Nephron (organoid): ENCODE data around the gene UBL3.

Source experiments
- H3K27ac Mint-ChIP-seq, 3 experiments: 2 replicates each; pipeline ENCODE4 v1.8.0; 2020; ENCODE audit warnings: mixed read lengths in 3 of 3, mild to moderate bottlenecking in 2 of 3, moderate library complexity in 1 of 3
- H3K27me3 Mint-ChIP-seq: 2 replicates; pipeline ENCODE4 v1.8.0; 2021; ENCODE audit warnings: low read depth, mild to moderate bottlenecking, moderate library complexity, mixed read lengths
- H3K36me3 Mint-ChIP-seq: 2 replicates; pipeline ENCODE4 v1.8.0; 2020; ENCODE audit warnings: low read depth, mixed read lengths
- H3K4me1 Mint-ChIP-seq: 2 replicates; pipeline ENCODE4 v1.8.0; 2020; ENCODE audit warnings: mixed read lengths
- H3K4me3 Mint-ChIP-seq, 3 experiments: 2 replicates each; pipeline ENCODE4 v1.8.0; 2020; ENCODE audit warnings: mild to moderate bottlenecking in 3 of 3, mixed read lengths in 3 of 3, moderate library complexity in 2 of 3
- H3K9me3 Mint-ChIP-seq: 2 replicates; pipeline ENCODE4 v1.8.0; 2020; ENCODE audit warnings: mixed read lengths
- CTCF ChIP-seq, 3 experiments: fragments of 200-600 bp; sonication (generic); IDR thresholded peaks; one replicate each; pipeline ENCODE4 v1.5.0; 2021; ENCODE audit warnings: antibody characterized with exemption in 3 of 3; ENCODE audit not compliant: unreplicated experiment in 3 of 3

Gene UBL3

GRCh38 chr13:29761160-29761559 lies 89.3 kb downstream of the UBL3 start:
- H3K4me1 Mint-ChIP-seq = peaks cover 9% of the 10 kb centered on the region
- no peak overlapping the region for H3K27ac Mint-ChIP-seq
- peaks cover 12% of the 10 kb centered on the region for H3K36me3 Mint-ChIP-seq

GRCh38 chr13:29760544-29760943 lies 89.9 kb downstream of the UBL3 start:
- H3K27me3 Mint-ChIP-seq = peaks cover 9% of the 10 kb centered on the region
- no peak for TF ChIP-seq CTCF (IDR thresholded peaks at IDR 0.05; ENCODE audit: unreplicated experiment in 3 of 3)
- no peak overlapping the region for H3K27ac Mint-ChIP-seq
- H3K4me3 Mint-ChIP-seq = no peak overlapping the region
- H3K9me3 Mint-ChIP-seq = peaks cover 9% of the 10 kb centered on the region
- peaks cover 12% of the 10 kb centered on the region for H3K36me3 Mint-ChIP-seq
- peaks cover 9% of the 10 kb centered on the region for H3K4me1 Mint-ChIP-seq

More at GRCh38 chr13:29761160-29761559, 89.3 kb downstream of the UBL3 start:
- H3K9me3 Mint-ChIP-seq = peaks cover 9% of the 10 kb centered on the region
- TF ChIP-seq CTCF (IDR thresholded peaks at IDR 0.05; ENCODE audit: unreplicated experiment in 3 of 3) = no peak
- H3K4me3 Mint-ChIP-seq = no peak overlapping the region
- H3K27me3 Mint-ChIP-seq = peaks cover 9% of the 10 kb centered on the region

- no peak for TF ChIP-seq CTCF (IDR thresholded peaks at IDR 0.05; ENCODE audit: unreplicated experiment in 3 of 3)
- no peaks in the 10 kb centered on the region for H3K4me1 Mint-ChIP-seq
Measured at GRCh38 chr13:29758531-29759114, 91.8 kb downstream of the UBL3 start.

GRCh38 chr13:29756506-29756905 lies 93.9 kb downstream of the UBL3 start:
- no peak overlapping the region for H3K4me3 Mint-ChIP-seq
- TF ChIP-seq CTCF (IDR thresholded peaks at IDR 0.05; ENCODE audit: unreplicated experiment in 3 of 3) = no peak
- H3K4me1 Mint-ChIP-seq = no peaks in the 10 kb centered on the region
- H3K27me3 Mint-ChIP-seq = peaks cover 9% of the 10 kb centered on the region
- H3K27ac Mint-ChIP-seq = no peak overlapping the region
- peaks cover 9% of the 10 kb centered on the region for H3K9me3 Mint-ChIP-seq
- H3K36me3 Mint-ChIP-seq = peaks cover 8% of the 10 kb centered on the region

More at GRCh38 chr13:29758531-29759114, 91.8 kb downstream of the UBL3 start:
- H3K27ac Mint-ChIP-seq = no peak overlapping the region
- peaks cover 9% of the 10 kb centered on the region for H3K27me3 Mint-ChIP-seq
- H3K4me3 Mint-ChIP-seq = no peak overlapping the region
- H3K36me3 Mint-ChIP-seq = peaks cover 8% of the 10 kb centered on the region
- H3K9me3 Mint-ChIP-seq = peaks cover 9% of the 10 kb centered on the region

- Mint-ChIP-seq H3K4me1 (no peaks in the 10 kb centered on the region), H3K27ac (no peak overlapping the region), H3K36me3 (no peaks in the 10 kb centered on the region), H3K27me3 (peaks cover 9% of the 10 kb centered on the region), H3K4me3 (no peak overlapping the region), H3K9me3 (no peaks in the 10 kb centered on the region)
- TF ChIP-seq CTCF (IDR thresholded peaks at IDR 0.05; ENCODE audit: unreplicated experiment in 3 of 3) = no peak
Measured at GRCh38 chr13:29754473-29754806, 96.0 kb downstream of the UBL3 start.
